ENCODE results near the gene GMCL2. TPM values are rescaled to one million over a fixed set of nuclear protein-coding genes. Genes with fewer than 3 reads are reported as not detected.

GMCL2 gene
- total and polyA plus RNA-seq, 8 donors, result not detected

- intact Hi-C loops (cut with DNase I), result no loop called here
- ATAC-seq (no peak), DNase-seq (no peak), FAIRE-seq (no peak)
- H3K4me1 ChIP-seq, result peaks cover 6 to 25% (median 14%) of the 10 kb centered on the region in 3 donors
- WGBS, 2 donors, result 11 to 15% methylated on average over 5 of the region's 5 CpGs
- H3K27me3 ChIP-seq, result no peaks in the 10 kb centered on the region
- H3K27ac ChIP-seq, result peak overlapping the region; percentile 73 to 82 (median 78)
- peak overlapping the region; percentile 84 to 98 (median 96) for H3K4me3 ChIP-seq
- TF ChIP-seq CTCF (IDR thresholded peaks at IDR 0.05), result no peak
- H3K36me3 ChIP-seq, result peaks cover 0 to 33% (median 31%) of the 10 kb centered on the region in 3 donors
- no peaks in the 10 kb centered on the region for H3K9me3 ChIP-seq
These were observed 18.5 kb upstream of the GMCL2 start for GRCh38 chr5:178205749-178206047.

- peak; percentile 46 to 73 (median 69) for ATAC-seq
- peak overlapping the region; percentile 73 to 82 (median 78) for H3K27ac ChIP-seq
- H3K27me3 ChIP-seq, result no peaks in the 10 kb centered on the region
- TF ChIP-seq CTCF (IDR thresholded peaks at IDR 0.05), result no peak
- no peak for FAIRE-seq
- intact Hi-C loops (cut with DNase I), result no loop called here
- peaks cover 0 to 27% (median 25%) of the 10 kb centered on the region in 3 donors for H3K36me3 ChIP-seq
- peak; percentile 72 to 90 (median 82) for DNase-seq
- WGBS, 2 donors, result 1% methylated on average over 67 to 90 of the region's 90 CpGs
- H3K4me1 ChIP-seq, result peaks cover 6 to 25% (median 14%) of the 10 kb centered on the region in 3 donors
- no peaks in the 10 kb centered on the region for H3K9me3 ChIP-seq
- H3K4me3 ChIP-seq, result peak overlapping the region; percentile 84 to 98 (median 96)
These were observed 18.0 kb upstream of the GMCL2 start for GRCh38 chr5:178204935-178205748.

- Histone ChIP-seq H3K27ac (peak within 1 kb of the TSS; percentile 73 to 82 (median 78)), H3K4me1 (peaks cover 6 to 25% (median 14%) of the 10 kb centered on the region in 3 donors), H3K9me3 (no peaks in the 10 kb centered on the region), H3K27me3 (no peaks in the 10 kb centered on the region), H3K36me3 (peaks cover 0 to 20% (median 17%) of the 10 kb centered on the region in 3 donors), H3K4me3 (peak within 1 kb of the TSS; percentile 84 to 98 (median 96))
- ATAC-seq (peak; percentile 91 to 95 (median 91)), FAIRE-seq (no peak), DNase-seq (peak; percentile 93 to 98 (median 96))
- intact Hi-C loops (cut with DNase I), result no loop called here
- 0% methylated on average over 90 to 96 of the region's 96 CpGs for WGBS, 2 donors
- TF ChIP-seq CTCF (IDR thresholded peaks at IDR 0.05), result no peak
These were observed 17.2 kb upstream of the GMCL2 start, which contains the start of gene HNRNPAB for GRCh38 chr5:178204182-178204934. TSS of gene HNRNPAB (plus strand) at chr5:178204533. CDS start at chr5:178204838, 305 bp downstream.

GRCh38 chr5:178203670-178204181, 16.6 kb upstream of the GMCL2 start:
- intact Hi-C loops (cut with DNase I), result no loop called here
- H3K27ac ChIP-seq, result peak overlapping the region in 1 of 4 donors; percentile 78
- no peak for TF ChIP-seq CTCF (IDR thresholded peaks at IDR 0.05)

More at GRCh38 chr5:178203670-178204181, 16.6 kb upstream of the GMCL2 start:
- 16 to 21% methylated on average over 29 to 30 of the region's 30 CpGs for WGBS, 2 donors
- no peak for DNase-seq
- no peak for FAIRE-seq
- peak; percentile 2 to 6 (median 2) for ATAC-seq
- no peaks in the 10 kb centered on the region for H3K27me3 ChIP-seq
- no peaks in the 10 kb centered on the region for H3K9me3 ChIP-seq
- peaks cover 6 to 25% (median 14%) of the 10 kb centered on the region in 3 donors for H3K4me1 ChIP-seq
- H3K4me3 ChIP-seq, result peak overlapping the region; percentile 84 to 98 (median 96)
- peaks cover 0 to 13% (median 11%) of the 10 kb centered on the region in 3 donors for H3K36me3 ChIP-seq
